ENCODE results near the gene ATXN7L1. TPM values are rescaled to one million over a fixed set of nuclear protein-coding genes. Genes with fewer than 3 reads are reported as not detected.
A peak's percentile ranks its signal among the peaks of the same experiment; 100 is the strongest.

The ATXN7L1 gene
- total RNA-seq, 5 donors from 2014 or later (not counting 1 experiment from before 2014, with no cell fraction given), result 42.3 to 54.7 (median 47.4) TPM

DNA sequence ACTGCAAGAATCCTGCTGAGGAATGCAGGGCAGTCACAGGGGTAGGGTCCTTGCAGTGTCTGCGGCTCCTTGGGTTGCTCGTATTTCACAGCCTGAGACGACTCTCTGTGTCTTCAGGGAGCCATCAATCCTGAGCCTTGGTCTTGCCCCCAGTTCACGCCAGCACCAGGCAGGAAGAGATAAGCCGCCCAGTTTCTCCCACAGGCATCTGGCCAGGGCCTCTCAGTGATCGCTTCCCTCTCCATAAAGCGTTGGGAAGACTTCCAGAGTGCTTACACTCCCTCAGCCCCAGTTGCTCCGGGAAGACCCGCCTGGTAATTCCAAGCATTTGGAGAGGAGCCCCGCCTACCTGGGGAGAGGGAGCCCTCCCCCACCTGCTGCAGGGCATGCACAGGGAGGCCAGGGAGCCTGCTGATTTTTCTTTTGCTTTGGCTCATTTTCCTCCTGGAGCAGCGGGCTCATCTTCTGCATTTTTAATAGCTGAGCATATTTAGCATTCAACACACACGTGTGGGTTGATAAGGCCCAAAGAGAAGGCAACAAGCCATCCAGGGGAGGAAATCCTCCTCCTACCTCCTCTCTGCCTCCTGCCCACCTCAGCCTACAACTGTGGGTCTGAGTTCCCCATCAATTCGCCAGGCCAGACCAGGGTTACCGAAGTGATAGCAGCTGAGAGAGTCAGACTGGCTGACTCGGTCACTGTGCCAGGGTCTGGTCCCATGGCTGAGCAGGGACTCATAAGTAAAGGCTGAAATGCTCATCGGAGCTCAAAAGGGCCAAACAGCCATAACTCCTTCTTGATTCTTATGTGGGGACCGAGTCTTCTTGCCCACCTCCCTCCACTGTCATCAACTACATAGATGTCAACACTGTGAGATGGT is 220.7 kb downstream of the ATXN7L1 start:
- no peak overlapping the region for H3K4me3 ChIP-seq (ENCODE audit: control insufficient read depth in 1 of 2, extremely low read depth in 1 of 2, low read length in 1 of 2)
- WGBS (ENCODE audit: insufficient coverage), result 90% methylated on average over 14 of the region's 17 CpGs
- no peaks in the 10 kb centered on the region for H3K9me3 ChIP-seq
- Mint-ChIP-seq H3K36me3 (peaks cover 50% of the 10 kb centered on the region), H3K4me1 (peaks cover 6 to 12% (median 7%) of the 10 kb centered on the region in 3 donors), H3K4me3 (no peak overlapping the region), H3K27me3 (no peaks in the 10 kb centered on the region), H3K27ac (no peak overlapping the region), H3K9me3 (no peaks in the 10 kb centered on the region)
- CTCF ChIA-PET, result interaction anchor here (0.5 to 2.5 kb wide), 7 partner anchors 12 to 388 kb away, joined by 4 to 35 read pairs (median 7); no protein-coding TSS in a partner anchor
- no peaks in the 10 kb centered on the region for H3K27me3 ChIP-seq (replicated peaks in 1 of 2; ENCODE audit: control insufficient read depth in 2 of 2, extremely low read depth in 1 of 2, insufficient read depth in 2 of 2, low read length in 1 of 2)
- H3K4me1 ChIP-seq (ENCODE audit: control insufficient read depth in 1 of 2, extremely low read depth in 1 of 2, insufficient read depth in 2 of 2, low read length in 2 of 2), result no peaks in the 10 kb centered on the region
- ATAC-seq (replicated peaks in 1 of 4), result no peak
- H3K36me3 ChIP-seq (ENCODE audit: control insufficient read depth in 2 of 2, extremely low read depth in 1 of 2, insufficient read depth in 1 of 2, low read length in 1 of 2), result peaks cover 0 to 33% of the 10 kb centered on the region in 2 donors
- no peak overlapping the region for H3K27ac ChIP-seq (ENCODE audit: low read length)
- DNase-seq, result no peak
- POLR2A ChIA-PET, result no interaction called here

DNA sequence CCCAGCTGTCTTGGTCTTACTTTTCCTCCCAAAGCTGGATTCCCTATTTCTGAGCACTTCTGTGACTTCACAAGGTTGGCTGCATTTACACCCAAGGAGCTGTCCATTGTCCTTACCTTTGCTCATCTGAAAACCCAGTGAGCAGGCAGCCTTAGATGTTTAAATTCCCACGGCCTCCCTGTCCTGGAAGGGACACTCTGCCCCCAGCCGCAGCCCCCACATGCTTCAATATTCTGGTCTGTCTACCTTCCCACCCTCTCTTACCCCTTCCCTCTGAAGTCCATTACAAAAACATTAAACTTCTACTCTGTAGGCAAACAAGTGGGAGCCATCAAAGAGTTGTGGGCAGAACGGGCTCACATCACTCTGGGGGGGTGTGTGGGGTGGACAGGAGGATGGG is 221.3 kb downstream of the ATXN7L1 start:
- H3K27me3 ChIP-seq (replicated peaks in 1 of 2; ENCODE audit: control insufficient read depth in 2 of 2, extremely low read depth in 1 of 2, insufficient read depth in 2 of 2, low read length in 1 of 2), result no peaks in the 10 kb centered on the region
- no peak overlapping the region for H3K27ac ChIP-seq (ENCODE audit: low read length)
- H3K4me1 ChIP-seq (ENCODE audit: control insufficient read depth in 1 of 2, extremely low read depth in 1 of 2, insufficient read depth in 2 of 2, low read length in 2 of 2), result no peaks in the 10 kb centered on the region
- Mint-ChIP-seq H3K27me3 (no peaks in the 10 kb centered on the region), H3K4me1 (peaks cover 6 to 14% (median 10%) of the 10 kb centered on the region in 3 donors), H3K9me3 (no peaks in the 10 kb centered on the region), H3K4me3 (no peak overlapping the region), H3K27ac (no peak overlapping the region), H3K36me3 (peaks cover 54% of the 10 kb centered on the region)
- H3K36me3 ChIP-seq (ENCODE audit: control insufficient read depth in 2 of 2, extremely low read depth in 1 of 2, insufficient read depth in 1 of 2, low read length in 1 of 2), result peaks cover 0 to 39% of the 10 kb centered on the region in 2 donors
- ChIA-PET CTCF (interaction anchor here (0.6 to 1.6 kb wide), 6 partner anchors 11 to 673 kb away, joined by 3 to 7 read pairs (median 4); no protein-coding TSS in a partner anchor), POLR2A (no interaction called here)
- no peaks in the 10 kb centered on the region for H3K9me3 ChIP-seq
- 79% methylated on average over 3 of the region's 3 CpGs for WGBS (ENCODE audit: insufficient coverage)
- ATAC-seq (replicated peaks in 1 of 4) (no peak), DNase-seq (no peak)
- no peak overlapping the region for H3K4me3 ChIP-seq (ENCODE audit: control insufficient read depth in 1 of 2, extremely low read depth in 1 of 2, low read length in 1 of 2)

DNA sequence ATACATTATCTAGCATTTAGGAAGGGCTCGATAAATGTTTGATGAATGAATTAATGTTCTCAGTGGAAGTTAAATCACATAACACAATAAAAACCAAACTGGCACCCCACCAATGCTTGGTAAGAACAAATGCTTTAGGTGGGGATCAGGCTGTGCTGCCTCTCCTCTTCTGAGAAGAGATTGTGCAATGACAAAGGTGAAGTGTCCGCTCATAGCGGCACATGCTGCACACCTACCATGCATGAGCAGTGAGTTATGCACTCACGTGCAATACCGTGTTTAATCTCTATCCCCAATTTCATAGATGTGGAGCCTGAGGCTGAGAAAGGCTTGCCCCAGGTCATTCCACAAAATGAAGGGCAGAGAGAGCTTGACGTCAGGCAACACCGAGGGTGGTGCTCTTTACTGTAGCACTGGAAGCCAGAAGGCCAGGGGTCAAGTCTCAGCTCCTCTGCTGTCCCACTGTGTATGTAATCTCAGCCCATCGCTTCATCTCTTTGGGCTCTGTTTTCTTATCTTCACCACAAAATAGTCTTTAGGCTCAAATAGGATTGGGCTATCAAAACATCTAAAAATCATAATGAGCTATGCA is 222.2 kb downstream of the ATXN7L1 start:
- H3K9me3 Mint-ChIP-seq, result no peaks in the 10 kb centered on the region
- peaks cover 10 to 16% (median 13%) of the 10 kb centered on the region in 3 donors for H3K4me1 Mint-ChIP-seq
- H3K4me1 ChIP-seq (ENCODE audit: control insufficient read depth in 1 of 2, extremely low read depth in 1 of 2, insufficient read depth in 2 of 2, low read length in 2 of 2), result no peaks in the 10 kb centered on the region
- H3K27ac ChIP-seq (ENCODE audit: low read length), result no peak overlapping the region
- no peak overlapping the region for H3K4me3 ChIP-seq (ENCODE audit: control insufficient read depth in 1 of 2, extremely low read depth in 1 of 2, low read length in 1 of 2)
- H3K36me3 Mint-ChIP-seq, result peaks cover 50% of the 10 kb centered on the region
- H3K9me3 ChIP-seq, result no peaks in the 10 kb centered on the region
- no peaks in the 10 kb centered on the region for H3K27me3 ChIP-seq (replicated peaks in 1 of 2; ENCODE audit: control insufficient read depth in 2 of 2, extremely low read depth in 1 of 2, insufficient read depth in 2 of 2, low read length in 1 of 2)
- WGBS (ENCODE audit: insufficient coverage), result 100% methylated on average over 3 of the region's 8 CpGs
- ATAC-seq (replicated peaks in 1 of 4) (no peak), DNase-seq (no peak)
- no peak overlapping the region for H3K4me3 Mint-ChIP-seq
- H3K36me3 ChIP-seq (ENCODE audit: control insufficient read depth in 2 of 2, extremely low read depth in 1 of 2, insufficient read depth in 1 of 2, low read length in 1 of 2), result peaks cover under 1 to 45% of the 10 kb centered on the region in 2 donors
- no peak overlapping the region for H3K27ac Mint-ChIP-seq
- ChIA-PET POLR2A (no interaction called here), CTCF (interaction anchor here (0.6 to 1.6 kb wide), 11 partner anchors 7 to 672 kb away, joined by 3 to 6 read pairs (median 4); no protein-coding TSS in a partner anchor)
- no peaks in the 10 kb centered on the region for H3K27me3 Mint-ChIP-seq

GRCh38 chr7:105653441-105654005 is 222.9 kb downstream of the ATXN7L1 start:
- peaks cover 2 to 48% of the 10 kb centered on the region in 2 donors for H3K36me3 ChIP-seq (ENCODE audit: control insufficient read depth in 2 of 2, extremely low read depth in 1 of 2, insufficient read depth in 1 of 2, low read length in 1 of 2)
- WGBS (ENCODE audit: insufficient coverage), result 93% methylated on average over 6 of the region's 6 CpGs
- H3K27ac ChIP-seq (ENCODE audit: low read length), result no peak overlapping the region
- H3K27me3 ChIP-seq (replicated peaks in 1 of 2; ENCODE audit: control insufficient read depth in 2 of 2, extremely low read depth in 1 of 2, insufficient read depth in 2 of 2, low read length in 1 of 2), result no peaks in the 10 kb centered on the region
- ATAC-seq (replicated peaks in 1 of 4) (no peak), DNase-seq (no peak)
- CTCF ChIA-PET, result interaction anchor here (0.5 to 1.5 kb wide), 9 partner anchors 9 to 708 kb away, joined by 3 to 5 read pairs (median 3); no protein-coding TSS in a partner anchor
- no peaks in the 10 kb centered on the region for H3K4me1 ChIP-seq (ENCODE audit: control insufficient read depth in 1 of 2, extremely low read depth in 1 of 2, insufficient read depth in 2 of 2, low read length in 2 of 2)
- H3K9me3 Mint-ChIP-seq, result no peaks in the 10 kb centered on the region
- no peak overlapping the region for H3K27ac Mint-ChIP-seq
- H3K4me3 Mint-ChIP-seq, result no peak overlapping the region
- H3K27me3 Mint-ChIP-seq, result no peaks in the 10 kb centered on the region
- H3K9me3 ChIP-seq, result no peaks in the 10 kb centered on the region
- POLR2A ChIA-PET, result interaction anchor here in 1 of 2 donors (1.0 kb wide), 1 partner anchor 377 kb away, joined by 3 read pairs; no protein-coding TSS in a partner anchor
- H3K36me3 Mint-ChIP-seq, result peaks cover 53% of the 10 kb centered on the region
- H3K4me3 ChIP-seq (ENCODE audit: control insufficient read depth in 1 of 2, extremely low read depth in 1 of 2, low read length in 1 of 2), result no peak overlapping the region
- H3K4me1 Mint-ChIP-seq, result peaks cover 16 to 17% (median 17%) of the 10 kb centered on the region in 3 donors

GRCh38 chr7:105652359-105652993 is 223.9 kb downstream of the ATXN7L1 start:
- Histone ChIP-seq H3K4me1 (ENCODE audit: control insufficient read depth in 1 of 2, extremely low read depth in 1 of 2, insufficient read depth in 2 of 2, low read length in 2 of 2) (no peaks in the 10 kb centered on the region), H3K4me3 (ENCODE audit: control insufficient read depth in 1 of 2, extremely low read depth in 1 of 2, low read length in 1 of 2) (no peak overlapping the region), H3K27me3 (replicated peaks in 1 of 2; ENCODE audit: control insufficient read depth in 2 of 2, extremely low read depth in 1 of 2, insufficient read depth in 2 of 2, low read length in 1 of 2) (no peaks in the 10 kb centered on the region), H3K36me3 (ENCODE audit: control insufficient read depth in 2 of 2, extremely low read depth in 1 of 2, insufficient read depth in 1 of 2, low read length in 1 of 2) (peaks cover 4 to 53% of the 10 kb centered on the region in 2 donors), H3K27ac (ENCODE audit: low read length) (no peak overlapping the region), H3K9me3 (no peaks in the 10 kb centered on the region)
- Mint-ChIP-seq H3K4me3 (no peak overlapping the region), H3K4me1 (peaks cover 16 to 17% (median 16%) of the 10 kb centered on the region in 3 donors), H3K27me3 (no peaks in the 10 kb centered on the region), H3K27ac (no peak overlapping the region), H3K9me3 (no peaks in the 10 kb centered on the region), H3K36me3 (peaks cover 59% of the 10 kb centered on the region)
- CTCF ChIA-PET, result interaction anchor here (0.7 to 1.4 kb wide), 5 partner anchors 170 to 391 kb away, joined by 3 to 5 read pairs (median 3); no protein-coding TSS in a partner anchor
- POLR2A ChIA-PET, result no interaction called here
- 67% methylated on average over 7 of the region's 8 CpGs for WGBS (ENCODE audit: insufficient coverage)
- ATAC-seq (replicated peaks in 1 of 4) (peak; percentile 82 to 91 (median 86)), DNase-seq (peak; percentile 24 to 73 (median 63))

DNA sequence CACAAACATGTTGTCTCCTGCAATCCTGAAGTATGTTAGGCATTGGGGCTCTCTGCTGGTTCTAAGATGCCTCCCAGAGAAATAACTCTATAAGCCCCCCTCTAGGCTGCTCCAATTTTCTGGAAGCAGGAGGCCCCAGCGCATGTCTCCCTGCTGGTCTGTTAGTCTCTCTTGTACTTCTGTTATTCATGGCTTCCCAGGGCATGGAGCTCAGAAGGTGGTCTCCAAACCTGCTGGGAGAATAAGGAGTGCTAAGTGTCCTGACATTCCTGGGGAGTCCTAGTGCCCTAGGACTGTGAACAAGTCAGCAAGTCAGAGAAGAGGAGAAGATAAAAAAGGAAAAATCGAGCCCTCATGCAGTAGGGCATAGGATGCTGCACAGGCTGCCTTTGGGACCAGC is 224.6 kb downstream of the ATXN7L1 start:
- ChIA-PET CTCF (interaction anchor here in 1 of 2 donors (1.1 kb wide), 1 partner anchor 171 kb away, joined by 3 read pairs; no protein-coding TSS in a partner anchor), POLR2A (no interaction called here)
- Mint-ChIP-seq H3K4me1 (peaks cover 12 to 13% (median 13%) of the 10 kb centered on the region in 3 donors), H3K9me3 (no peaks in the 10 kb centered on the region), H3K4me3 (no peak overlapping the region), H3K36me3 (peaks cover 59% of the 10 kb centered on the region), H3K27me3 (no peaks in the 10 kb centered on the region), H3K27ac (no peak overlapping the region)
- no peaks in the 10 kb centered on the region for H3K4me1 ChIP-seq (ENCODE audit: control insufficient read depth in 1 of 2, extremely low read depth in 1 of 2, insufficient read depth in 2 of 2, low read length in 2 of 2)
- ATAC-seq (replicated peaks in 1 of 4), result no peak
- no peak for DNase-seq
- H3K4me3 ChIP-seq (ENCODE audit: control insufficient read depth in 1 of 2, extremely low read depth in 1 of 2, low read length in 1 of 2), result no peak overlapping the region
- 100% methylated on average over 1 of the region's 2 CpGs for WGBS (ENCODE audit: insufficient coverage)
- H3K36me3 ChIP-seq (ENCODE audit: control insufficient read depth in 2 of 2, extremely low read depth in 1 of 2, insufficient read depth in 1 of 2, low read length in 1 of 2), result peaks cover 4 to 56% of the 10 kb centered on the region in 2 donors
- no peaks in the 10 kb centered on the region for H3K27me3 ChIP-seq (replicated peaks in 1 of 2; ENCODE audit: control insufficient read depth in 2 of 2, extremely low read depth in 1 of 2, insufficient read depth in 2 of 2, low read length in 1 of 2)
- H3K27ac ChIP-seq (ENCODE audit: low read length), result no peak overlapping the region
- no peaks in the 10 kb centered on the region for H3K9me3 ChIP-seq

Measured in T-cell (primary cell).